Nephron progenitor cell (in vitro differentiated cells): ENCODE measurements around the gene EIF4A3.
A peak's percentile ranks its signal among the peaks of the same experiment; 100 is the strongest.

Source experiments
- DNase-seq: peaks from one replicate; pipeline ENCODE4 v3.0.0; 2021
- H3K27ac Mint-ChIP-seq: 2 replicates; pipeline ENCODE4 v1.8.0; 2021; ENCODE audit warnings: mild to moderate bottlenecking, moderate library complexity, mixed read lengths
- H3K27me3 Mint-ChIP-seq: 2 replicates; pipeline ENCODE4 v1.8.0; 2021; ENCODE audit warnings: mild to moderate bottlenecking, low read depth, mixed read lengths; ENCODE audit not compliant: poor library complexity
- H3K36me3 Mint-ChIP-seq: 2 replicates; pipeline ENCODE4 v1.8.0; 2021; ENCODE audit warnings: low read depth, mixed read lengths
- H3K4me1 Mint-ChIP-seq: 2 replicates; pipeline ENCODE4 v1.8.0; 2021; ENCODE audit warnings: mixed read lengths
- H3K4me3 Mint-ChIP-seq: 2 replicates; pipeline ENCODE4 v1.8.0; 2021; ENCODE audit warnings: mild to moderate bottlenecking, moderate library complexity, mixed read lengths
- H3K9me3 Mint-ChIP-seq: 2 replicates; pipeline ENCODE4 v1.8.0; 2021; ENCODE audit warnings: mild to moderate bottlenecking, moderate library complexity, mixed read lengths
- CTCF ChIP-seq: fragments of 200-600 bp; sonication (generic); IDR thresholded peaks from 2 replicates; pipeline ENCODE4 v1.5.0; 2021; ENCODE audit warnings: antibody characterized with exemption

The EIF4A3 gene

GRCh38 chr17:80146121-80147034 lies 550 bp downstream of the EIF4A3 start:
- peaks cover 18% of the 10 kb centered on the region for H3K36me3 Mint-ChIP-seq
- no peak for TF ChIP-seq CTCF
- H3K9me3 Mint-ChIP-seq = no peaks in the 10 kb centered on the region
- H3K27ac Mint-ChIP-seq = peak overlapping the region; percentile 96
- no peak for DNase-seq
- no peaks in the 10 kb centered on the region for H3K27me3 Mint-ChIP-seq
- H3K4me1 Mint-ChIP-seq = peaks cover 45% of the 10 kb centered on the region
- H3K4me3 Mint-ChIP-seq = peak overlapping the region; percentile 88

- Mint-ChIP-seq H3K4me1 (peaks cover 45% of the 10 kb centered on the region), H3K27me3 (no peaks in the 10 kb centered on the region), H3K36me3 (peaks cover 28% of the 10 kb centered on the region), H3K27ac (no peak overlapping the region), H3K9me3 (no peaks in the 10 kb centered on the region), H3K4me3 (peak overlapping the region; percentile 88)
- no peak for TF ChIP-seq CTCF
- no peak for DNase-seq
These were observed 1.6 kb downstream of the EIF4A3 start for GRCh38 chr17:80145076-80146075.

GRCh38 chr17:80142929-80143328 lies 4.0 kb downstream of the EIF4A3 start:
- no peak overlapping the region for H3K4me3 Mint-ChIP-seq
- DNase-seq = no peak
- H3K9me3 Mint-ChIP-seq = no peaks in the 10 kb centered on the region
- H3K27ac Mint-ChIP-seq = no peak overlapping the region
- peaks cover 53% of the 10 kb centered on the region for H3K36me3 Mint-ChIP-seq
- no peak for TF ChIP-seq CTCF
- H3K27me3 Mint-ChIP-seq = no peaks in the 10 kb centered on the region
- H3K4me1 Mint-ChIP-seq = peaks cover 36% of the 10 kb centered on the region

GRCh38 chr17:80141463-80142165 lies 5.3 kb downstream of the EIF4A3 start:
- no peak for TF ChIP-seq CTCF
- H3K27ac Mint-ChIP-seq = no peak overlapping the region
- no peaks in the 10 kb centered on the region for H3K9me3 Mint-ChIP-seq
- no peaks in the 10 kb centered on the region for H3K27me3 Mint-ChIP-seq
- no peak for DNase-seq
- H3K4me1 Mint-ChIP-seq = peaks cover 32% of the 10 kb centered on the region
- no peak overlapping the region for H3K4me3 Mint-ChIP-seq
- H3K36me3 Mint-ChIP-seq = peaks cover 66% of the 10 kb centered on the region

GRCh38 chr17:80138856-80139426 lies 8.0 kb downstream of the EIF4A3 start:
- no peaks in the 10 kb centered on the region for H3K9me3 Mint-ChIP-seq
- peaks cover 88% of the 10 kb centered on the region for H3K36me3 Mint-ChIP-seq
- H3K27ac Mint-ChIP-seq = no peak overlapping the region
- no peak for TF ChIP-seq CTCF
- H3K27me3 Mint-ChIP-seq = no peaks in the 10 kb centered on the region
- no peak for DNase-seq
- H3K4me3 Mint-ChIP-seq = no peak overlapping the region
- peaks cover 8% of the 10 kb centered on the region for H3K4me1 Mint-ChIP-seq
